Activated T-helper 1 cell treated with anti-CD3 and anti-CD28 coated beads, Interleukin-12 subunit alpha, Interleukin-12 subunit beta, Interleukin-2, Interleukin-4 antibody, amounts not matched to agents 30 ng/mL and 10 ng/mL and 1 ng/mL, durations not matched to agents 14 hours and 24 hours and 36 hours (primary cell): ENCODE data around the gene COA6. TPM values are rescaled to one million over a fixed set of nuclear protein-coding genes. Genes with fewer than 3 reads are reported as not detected.

Experiments
- DNase-seq: peaks from one replicate; pipeline ENCODE4 v3.0.0; 2021; ENCODE audit warnings: low spot score
- H3K27ac Mint-ChIP-seq: one replicate; pipeline ENCODE4 v1.8.0; 2021; ENCODE audit warnings: mild to moderate bottlenecking, mixed read lengths
- H3K27me3 Mint-ChIP-seq: one replicate; pipeline ENCODE4 v1.8.0; 2022; ENCODE audit warnings: mild to moderate bottlenecking, moderate library complexity, mixed read lengths; ENCODE audit not compliant: insufficient read depth
- H3K36me3 Mint-ChIP-seq: one replicate; pipeline ENCODE4 v1.8.0; 2021; ENCODE audit warnings: low read depth, mixed read lengths
- H3K4me1 Mint-ChIP-seq: one replicate; pipeline ENCODE4 v1.8.0; 2021; ENCODE audit warnings: low read depth, mixed read lengths
- H3K4me3 Mint-ChIP-seq: one replicate; pipeline ENCODE4 v1.8.0; 2021; ENCODE audit warnings: mild to moderate bottlenecking, moderate library complexity, mixed read lengths
- H3K9me3 Mint-ChIP-seq: one replicate; pipeline ENCODE4 v1.8.0; 2021; ENCODE audit warnings: mixed read lengths
- intact Hi-C: fragments of 100-400 bp; cut with micrococcal nuclease; formaldehyde crosslinking; loops from one replicate; pipeline ENCODE4 v1.15.1; 2024
- total RNA-seq: library from RNA; stranded (reverse); gene quantifications from 2 replicates; pipeline ENCODE4 v1.2.3, GENCODE V29; 2022

The COA6 gene
- total RNA-seq, 1 donor from 2014 or later = 57.2 TPM

- Mint-ChIP-seq H3K4me3 (no peak overlapping the region), H3K36me3 (peaks cover 55% of the 10 kb centered on the region), H3K9me3 (no peaks in the 10 kb centered on the region), H3K27ac (peak overlapping the region; percentile 14), H3K27me3 (no peaks in the 10 kb centered on the region), H3K4me1 (peaks cover 13% of the 10 kb centered on the region)
- intact Hi-C loops = no loop called here
- DNase-seq = no peak
Measured at GRCh38 chr1:234433563-234434285, 60.5 kb downstream of the COA6 start.

Other genes with a start within 250 kb of the COA6 start
- gene TARBP1, start 105.7 kb downstream of the COA6 start, total RNA-seq = 71.7 and 78.9 TPM in 2 replicates
- 243 TPM in 2 replicates for gene IRF2BP2, start 236.7 kb downstream of the COA6 start, total RNA-seq